Small intestine (tissue), 7 donors: ENCODE data around the gene CNOT9. TPM values are rescaled to one million over a fixed set of nuclear protein-coding genes. Genes with fewer than 3 reads are reported as not detected.
A peak's percentile ranks its signal among the peaks of the same experiment; 100 is the strongest.

Experiments
- DNase-seq, 2 donors: peaks; one replicate each; pipeline versions ENCODE4 v3.0.0 to v3.0.0-alpha.2; 2013
- FAIRE-seq: peaks from 2 replicates; lab custom pipeline; 2012; peaks lifted over from hg19 to GRCh38; lab: Jason Lieb, UNC
- H3K27ac ChIP-seq, 3 donors: one replicate each; pipeline ENCODE4 v1.5.1; 2013; ENCODE audit warnings: low read length in 2 of 3, mild to moderate bottlenecking in 2 of 3, control low read depth in 1 of 3, inconsistent platforms in 1 of 3, low read depth in 1 of 3, moderate library complexity in 1 of 3
- H3K27me3 ChIP-seq, 3 donors: one replicate each; pipeline ENCODE4 v1.6.1; 2013; ENCODE audit warnings: low read length in 3 of 3, inconsistent platforms in 1 of 3; ENCODE audit not compliant: control insufficient read depth in 3 of 3, insufficient read depth in 3 of 3
- H3K36me3 ChIP-seq, 3 donors: one replicate each; pipeline ENCODE4 v1.6.1; 2013; ENCODE audit warnings: low read length in 3 of 3, inconsistent platforms in 1 of 3, low read depth in 1 of 3, mild to moderate bottlenecking in 1 of 3, moderate library complexity in 1 of 3; ENCODE audit not compliant: control insufficient read depth in 3 of 3, insufficient read depth in 2 of 3
- H3K4me1 ChIP-seq, 3 donors: one replicate each; pipeline ENCODE4 v1.6.1; 2013; ENCODE audit warnings: low read length in 2 of 3, inconsistent platforms in 1 of 3, low read depth in 1 of 3, mild to moderate bottlenecking in 1 of 3, moderate library complexity in 1 of 3; ENCODE audit not compliant: control insufficient read depth in 3 of 3, insufficient read depth in 2 of 3
- H3K4me3 ChIP-seq, 3 donors: one replicate each; pipeline ENCODE4 v1.5.1; 2013; ENCODE audit warnings: low read length in 3 of 3, control low read depth in 1 of 3, inconsistent platforms in 1 of 3, low read depth in 1 of 3, mild to moderate bottlenecking in 1 of 3, moderate library complexity in 1 of 3
- H3K9me3 ChIP-seq, 2 donors: one replicate each; pipeline ENCODE4 v1.6.1; 2013; ENCODE audit warnings: low read depth in 1 of 2, low read length in 1 of 2; ENCODE audit not compliant: control insufficient read depth in 2 of 2, insufficient read depth in 1 of 2
- WGBS, 3 donors: extraction: QIAGEN DNeasy Blood & Tissue Kit; methylation state at CpG; one replicate each; pipeline ENCODE4 v1.1.7; 2013; 5-methylcytosine and 5-hydroxymethylcytosine counted together
- polyA plus RNA-seq, 4 donors: library from polyadenylated mRNA; stranded (reverse) in 3 of 4; unstranded in 1 of 4; fragments of 200-250 nt in 3 of 4; fragments of 120-200 nt in 1 of 4; gene quantifications; one replicate each; pipeline versions ENCODE4 v1.2.1 to v1.2.3, GENCODE V29; 2013
- donor health status: healthy with polysubstance abuse.
- donor health status: control.
- donor health status: control.
- donor health status: Bipolar disorder and iron deficiency.
- donor health status: healthy.

Gene CNOT9
- polyA plus RNA-seq, 4 donors, result 11.4 to 36.1 (median 17.6) TPM

- no peak for FAIRE-seq
- peak overlapping the region; percentile 67 to 95 (median 93) for H3K27ac ChIP-seq
- H3K9me3 ChIP-seq, result no peaks in the 10 kb centered on the region
- 0% methylated on average over 19 of the region's 19 CpGs for WGBS, 3 donors
- DNase-seq, result no peak
- H3K36me3 ChIP-seq, result peaks cover 0 to 16% (median 0%) of the 10 kb centered on the region in 3 donors
- H3K4me1 ChIP-seq, result peaks cover 3 to 21% (median 10%) of the 10 kb centered on the region in 3 donors
- no peaks in the 10 kb centered on the region for H3K27me3 ChIP-seq
- H3K4me3 ChIP-seq, result peak overlapping the region; percentile 67 to 77 (median 70)
Measured at GRCh38 chr2:218567797-218568189, 846 bp upstream of the CNOT9 start.

- FAIRE-seq, result no peak
Measured at GRCh38 chr2:218569038-218569431, 396 bp downstream of the CNOT9 start.

GRCh38 chr2:218569661-218570500 is 1.2 kb downstream of the CNOT9 start:
- Histone ChIP-seq H3K27ac (peak overlapping the region; percentile 18 to 93 (median 92)), H3K4me3 (peak overlapping the region; percentile 77 to 92 (median 77)), H3K36me3 (peaks cover 0 to 20% (median 2%) of the 10 kb centered on the region in 3 donors), H3K4me1 (peaks cover 3 to 21% (median 10%) of the 10 kb centered on the region in 3 donors), H3K9me3 (no peaks in the 10 kb centered on the region), H3K27me3 (no peaks in the 10 kb centered on the region)
- FAIRE-seq (no peak), DNase-seq (peak; percentile 51 to 67)
- WGBS, 3 donors, result 3 to 6% (median 5%) methylated on average over 10 of the region's 10 CpGs

More at GRCh38 chr2:218569038-218569431, 396 bp downstream of the CNOT9 start:
- peak; percentile 44 to 77 for DNase-seq
- peak overlapping the region; percentile 77 to 92 (median 77) for H3K4me3 ChIP-seq
- H3K27me3 ChIP-seq, result no peaks in the 10 kb centered on the region
- H3K27ac ChIP-seq, result peak overlapping the region; percentile 82 to 93 (median 92)
- H3K4me1 ChIP-seq, result peaks cover 3 to 21% (median 10%) of the 10 kb centered on the region in 3 donors
- H3K9me3 ChIP-seq, result no peaks in the 10 kb centered on the region
- 0% methylated on average over 31 of the region's 31 CpGs for WGBS, 3 donors
- peaks cover 0 to 20% (median 2%) of the 10 kb centered on the region in 3 donors for H3K36me3 ChIP-seq

GRCh38 chr2:218570850-218571249 is 2.2 kb downstream of the CNOT9 start:
- Histone ChIP-seq H3K4me1 (peaks cover 3 to 21% (median 10%) of the 10 kb centered on the region in 3 donors), H3K4me3 (no peak overlapping the region)
- 22 to 33% (median 30%) methylated on average over 6 of the region's 6 CpGs for WGBS, 3 donors

GRCh38 chr2:218576854-218577253 is 8.2 kb downstream of the CNOT9 start:
- peaks cover 0 to 30% (median 9%) of the 10 kb centered on the region in 3 donors for H3K36me3 ChIP-seq
- FAIRE-seq, result no peak
- H3K27me3 ChIP-seq, result no peaks in the 10 kb centered on the region
- DNase-seq, result no peak
- 96 to 100% (median 97%) methylated on average over 4 of the region's 4 CpGs for WGBS, 3 donors
- no peak overlapping the region for H3K4me3 ChIP-seq
- H3K27ac ChIP-seq, result no peak overlapping the region
- H3K4me1 ChIP-seq, result no peaks in the 10 kb centered on the region
- H3K9me3 ChIP-seq, result no peaks in the 10 kb centered on the region

More at GRCh38 chr2:218570850-218571249, 2.2 kb downstream of the CNOT9 start:
- peaks cover 0 to 16% (median 2%) of the 10 kb centered on the region in 3 donors for H3K36me3 ChIP-seq
- H3K27me3 ChIP-seq, result no peaks in the 10 kb centered on the region
- no peak for FAIRE-seq
- peak overlapping the region in 1 of 3 donors; percentile 62 for H3K27ac ChIP-seq
- DNase-seq, result no peak
- no peaks in the 10 kb centered on the region for H3K9me3 ChIP-seq

GRCh38 chr2:218577482-218578220 is 9.0 kb downstream of the CNOT9 start:
- no peak for DNase-seq
- H3K36me3 ChIP-seq, result peaks cover 0 to 26% (median 9%) of the 10 kb centered on the region in 3 donors
- H3K4me1 ChIP-seq, result no peaks in the 10 kb centered on the region
- WGBS, 3 donors, result 96 to 99% (median 96%) methylated on average over 3 of the region's 3 CpGs
- no peak overlapping the region for H3K27ac ChIP-seq
- FAIRE-seq, result no peak
- no peaks in the 10 kb centered on the region for H3K9me3 ChIP-seq
- no peak overlapping the region for H3K4me3 ChIP-seq
- no peaks in the 10 kb centered on the region for H3K27me3 ChIP-seq

GRCh38 chr2:218578272-218578877 is 9.7 kb downstream of the CNOT9 start:
- H3K9me3 ChIP-seq, result no peaks in the 10 kb centered on the region
- no peak overlapping the region for H3K4me3 ChIP-seq
- no peaks in the 10 kb centered on the region for H3K27me3 ChIP-seq
- no peaks in the 10 kb centered on the region for H3K4me1 ChIP-seq
- WGBS, 3 donors, result 97 to 99% (median 99%) methylated on average over 3 of the region's 3 CpGs
- DNase-seq (no peak), FAIRE-seq (no peak)
- peaks cover 0 to 22% (median 7%) of the 10 kb centered on the region in 3 donors for H3K36me3 ChIP-seq
- no peak overlapping the region for H3K27ac ChIP-seq

- Histone ChIP-seq H3K27me3 (no peaks in the 10 kb centered on the region), H3K4me3 (no peak overlapping the region), H3K36me3 (peaks cover 3 to 27% (median 14%) of the 10 kb centered on the region in 3 donors), H3K9me3 (no peaks in the 10 kb centered on the region), H3K27ac (no peak overlapping the region), H3K4me1 (no peaks in the 10 kb centered on the region)
- FAIRE-seq (no peak), DNase-seq (no peak)
- 87 to 93% (median 92%) methylated on average over 7 of the region's 7 CpGs for WGBS, 3 donors
Measured at GRCh38 chr2:218582076-218582475, 13.4 kb downstream of the CNOT9 start.
